ENCODE results near the gene SCYGR6.
"Not testable (repeated sequence)": the region's sequence is repeated elsewhere in the genome, so short reads cannot be mapped to it uniquely, and the experiment has no call there.

The SCYGR6 gene

GRCh38 chr2:227756261-227756660, 31.7 kb upstream of the SCYGR6 start:
- H3K27ac ChIP-seq (ENCODE audit: insufficient read depth, low read length, poor library complexity, severe bottlenecking); H3K27me3 ChIP-seq (replicated peaks; ENCODE audit: control insufficient read depth, insufficient read depth, low read length, poor library complexity, severe bottlenecking); H3K9me3 ChIP-seq (ENCODE audit: control insufficient read depth, low read length); H3K4me1 ChIP-seq (ENCODE audit: control insufficient read depth, insufficient read depth, low read length, poor library complexity, severe bottlenecking); H3K4me3 ChIP-seq (ENCODE audit: insufficient read depth, low read depth, low read length, poor library complexity, severe bottlenecking); H3K36me3 ChIP-seq (ENCODE audit: control insufficient read depth, insufficient read depth, low read length); DNase-seq: not testable (repeated sequence)

GRCh38 chr2:227748079-227748478, 23.5 kb upstream of the SCYGR6 start:
- no peaks in the 10 kb centered on the region for H3K9me3 ChIP-seq (ENCODE audit: control insufficient read depth, low read length)
- H3K27me3 ChIP-seq (replicated peaks; ENCODE audit: control insufficient read depth, insufficient read depth, low read length, poor library complexity, severe bottlenecking), result no peaks in the 10 kb centered on the region
- H3K4me3 ChIP-seq (ENCODE audit: insufficient read depth, low read depth, low read length, poor library complexity, severe bottlenecking), result no peak overlapping the region
- H3K27ac ChIP-seq (ENCODE audit: insufficient read depth, low read length, poor library complexity, severe bottlenecking), result no peak overlapping the region
- no peaks in the 10 kb centered on the region for H3K4me1 ChIP-seq (ENCODE audit: control insufficient read depth, insufficient read depth, low read length, poor library complexity, severe bottlenecking)
- no peak for DNase-seq
- no peaks in the 10 kb centered on the region for H3K36me3 ChIP-seq (ENCODE audit: control insufficient read depth, insufficient read depth, low read length)

- Histone ChIP-seq H3K27me3 (replicated peaks; ENCODE audit: control insufficient read depth, insufficient read depth, low read length, poor library complexity, severe bottlenecking) (no peaks in the 10 kb centered on the region), H3K4me3 (ENCODE audit: insufficient read depth, low read depth, low read length, poor library complexity, severe bottlenecking) (no peak within 1 kb of the TSS), H3K36me3 (ENCODE audit: control insufficient read depth, insufficient read depth, low read length) (no peaks in the 10 kb centered on the region), H3K9me3 (ENCODE audit: control insufficient read depth, low read length) (no peaks in the 10 kb centered on the region), H3K27ac (ENCODE audit: insufficient read depth, low read length, poor library complexity, severe bottlenecking) (no peak within 1 kb of the TSS), H3K4me1 (ENCODE audit: control insufficient read depth, insufficient read depth, low read length, poor library complexity, severe bottlenecking) (no peaks in the 10 kb centered on the region)
- DNase-seq, result no peak
Measured at GRCh38 chr2:227745594-227745993, 21.0 kb upstream of the SCYGR6 start, which contains the start of gene SCYGR8. Gene SCYGR8 (plus strand): TSS chr2:227745894. CDS start chr2:227745894, 0 bp downstream.

GRCh38 chr2:227740705-227741104, 16.1 kb upstream of the SCYGR6 start:
- H3K36me3 ChIP-seq (ENCODE audit: control insufficient read depth, insufficient read depth, low read length); H3K9me3 ChIP-seq (ENCODE audit: control insufficient read depth, low read length); H3K4me3 ChIP-seq (ENCODE audit: insufficient read depth, low read depth, low read length, poor library complexity, severe bottlenecking); H3K4me1 ChIP-seq (ENCODE audit: control insufficient read depth, insufficient read depth, low read length, poor library complexity, severe bottlenecking); H3K27ac ChIP-seq (ENCODE audit: insufficient read depth, low read length, poor library complexity, severe bottlenecking); H3K27me3 ChIP-seq (replicated peaks; ENCODE audit: control insufficient read depth, insufficient read depth, low read length, poor library complexity, severe bottlenecking): not testable (repeated sequence)
- peak in 1 of 3 donors; percentile 14 for DNase-seq

- H3K27ac ChIP-seq (ENCODE audit: insufficient read depth, low read length, poor library complexity, severe bottlenecking), result no peak overlapping the region
- no peaks in the 10 kb centered on the region for H3K27me3 ChIP-seq (replicated peaks; ENCODE audit: control insufficient read depth, insufficient read depth, low read length, poor library complexity, severe bottlenecking)
- no peak for DNase-seq
- no peaks in the 10 kb centered on the region for H3K4me1 ChIP-seq (ENCODE audit: control insufficient read depth, insufficient read depth, low read length, poor library complexity, severe bottlenecking)
- H3K4me3 ChIP-seq (ENCODE audit: insufficient read depth, low read depth, low read length, poor library complexity, severe bottlenecking), result no peak overlapping the region
- H3K9me3 ChIP-seq (ENCODE audit: control insufficient read depth, low read length), result no peaks in the 10 kb centered on the region
- no peaks in the 10 kb centered on the region for H3K36me3 ChIP-seq (ENCODE audit: control insufficient read depth, insufficient read depth, low read length)
Measured at GRCh38 chr2:227739351-227739750, 14.8 kb upstream of the SCYGR6 start.

GRCh38 chr2:227728035-227728434, 3.5 kb upstream of the SCYGR6 start, which contains the start of gene SCYGR7:
Gene SCYGR7 (plus strand): TSS chr2:227728335. CDS start chr2:227728335, 0 bp downstream.
- H3K27me3 ChIP-seq (replicated peaks; ENCODE audit: control insufficient read depth, insufficient read depth, low read length, poor library complexity, severe bottlenecking), result peaks cover 5% of the 10 kb centered on the region
- DNase-seq, result no peak
- H3K4me1 ChIP-seq (ENCODE audit: control insufficient read depth, insufficient read depth, low read length, poor library complexity, severe bottlenecking), result no peaks in the 10 kb centered on the region
- no peak within 1 kb of the TSS for H3K27ac ChIP-seq (ENCODE audit: insufficient read depth, low read length, poor library complexity, severe bottlenecking)
- H3K36me3 ChIP-seq (ENCODE audit: control insufficient read depth, insufficient read depth, low read length), result no peaks in the 10 kb centered on the region
- H3K4me3 ChIP-seq (ENCODE audit: insufficient read depth, low read depth, low read length, poor library complexity, severe bottlenecking), result no peak within 1 kb of the TSS
- H3K9me3 ChIP-seq (ENCODE audit: control insufficient read depth, low read length), result no peaks in the 10 kb centered on the region

- H3K9me3 ChIP-seq (ENCODE audit: control insufficient read depth, low read length); H3K27ac ChIP-seq (ENCODE audit: insufficient read depth, low read length, poor library complexity, severe bottlenecking); H3K4me1 ChIP-seq (ENCODE audit: control insufficient read depth, insufficient read depth, low read length, poor library complexity, severe bottlenecking); H3K27me3 ChIP-seq (replicated peaks; ENCODE audit: control insufficient read depth, insufficient read depth, low read length, poor library complexity, severe bottlenecking); H3K4me3 ChIP-seq (ENCODE audit: insufficient read depth, low read depth, low read length, poor library complexity, severe bottlenecking); H3K36me3 ChIP-seq (ENCODE audit: control insufficient read depth, insufficient read depth, low read length); DNase-seq: not testable (repeated sequence)
Measured at GRCh38 chr2:227722821-227723220, 1.7 kb downstream of the SCYGR6 start.

- DNase-seq, result no peak
- Histone ChIP-seq H3K27me3 (replicated peaks; ENCODE audit: control insufficient read depth, insufficient read depth, low read length, poor library complexity, severe bottlenecking) (no peaks in the 10 kb centered on the region), H3K4me1 (ENCODE audit: control insufficient read depth, insufficient read depth, low read length, poor library complexity, severe bottlenecking) (peaks cover 4% of the 10 kb centered on the region), H3K27ac (ENCODE audit: insufficient read depth, low read length, poor library complexity, severe bottlenecking) (no peak overlapping the region), H3K36me3 (ENCODE audit: control insufficient read depth, insufficient read depth, low read length) (no peaks in the 10 kb centered on the region), H3K4me3 (ENCODE audit: insufficient read depth, low read depth, low read length, poor library complexity, severe bottlenecking) (no peak overlapping the region), H3K9me3 (ENCODE audit: control insufficient read depth, low read length) (no peaks in the 10 kb centered on the region)
Measured at GRCh38 chr2:227720680-227721079, 3.9 kb downstream of the SCYGR6 start.

- no peak for DNase-seq
- Histone ChIP-seq H3K36me3 (ENCODE audit: control insufficient read depth, insufficient read depth, low read length) (no peaks in the 10 kb centered on the region), H3K27me3 (replicated peaks; ENCODE audit: control insufficient read depth, insufficient read depth, low read length, poor library complexity, severe bottlenecking) (no peaks in the 10 kb centered on the region), H3K4me1 (ENCODE audit: control insufficient read depth, insufficient read depth, low read length, poor library complexity, severe bottlenecking) (peaks cover 4% of the 10 kb centered on the region), H3K4me3 (ENCODE audit: insufficient read depth, low read depth, low read length, poor library complexity, severe bottlenecking) (no peak overlapping the region), H3K9me3 (ENCODE audit: control insufficient read depth, low read length) (no peaks in the 10 kb centered on the region), H3K27ac (ENCODE audit: insufficient read depth, low read length, poor library complexity, severe bottlenecking) (no peak overlapping the region)
Measured at GRCh38 chr2:227719641-227720040, 4.9 kb downstream of the SCYGR6 start.

GRCh38 chr2:227717687-227718567, 6.6 kb downstream of the SCYGR6 start, which contains the start of gene SLC19A3:
Gene SLC19A3 (minus strand): TSS chr2:227718028. CDS start chr2:227702318, 15,710 bp downstream.
- no peak for DNase-seq
- no peak within 1 kb of the TSS for H3K4me3 ChIP-seq (ENCODE audit: insufficient read depth, low read depth, low read length, poor library complexity, severe bottlenecking)
- no peak within 1 kb of the TSS for H3K27ac ChIP-seq (ENCODE audit: insufficient read depth, low read length, poor library complexity, severe bottlenecking)
- no peaks in the 10 kb centered on the region for H3K27me3 ChIP-seq (replicated peaks; ENCODE audit: control insufficient read depth, insufficient read depth, low read length, poor library complexity, severe bottlenecking)
- no peaks in the 10 kb centered on the region for H3K36me3 ChIP-seq (ENCODE audit: control insufficient read depth, insufficient read depth, low read length)
- peaks cover 4% of the 10 kb centered on the region for H3K4me1 ChIP-seq (ENCODE audit: control insufficient read depth, insufficient read depth, low read length, poor library complexity, severe bottlenecking)
- H3K9me3 ChIP-seq (ENCODE audit: control insufficient read depth, low read length), result no peaks in the 10 kb centered on the region
